Measurements from ENCODE around the gene PRICKLE1. TPM values are rescaled to one million over a fixed set of nuclear protein-coding genes. Genes with fewer than 3 reads are reported as not detected.

Gene PRICKLE1
- polyA plus RNA-seq, 1 experiment, result 36.0 TPM

GRCh38 chr12:42516573-42516972, 73.0 kb downstream of the PRICKLE1 start:
- no peaks in the 10 kb centered on the region; the same call in 1 of the 2 replicates for H3K9me3 ChIP-seq (ENCODE audit: control insufficient read depth, insufficient read depth, low read length)
- no peaks in the 10 kb centered on the region for H3K27me3 ChIP-seq (ENCODE audit: control insufficient read depth, insufficient read depth, low read length)
- DNase-seq (ENCODE audit: low read depth, low spot score), result no peak
- ChIA-PET POLR2A (interaction anchor here (1.1 kb wide), 1 partner anchor 12 kb away, joined by 4 read pairs; no protein-coding TSS in a partner anchor), CTCF (no interaction called here)
- H3K27ac ChIP-seq (ENCODE audit: low read depth, low read length), result no peak overlapping the region
- TF ChIP-seq CTCF (IDR thresholded peaks at IDR 0.05; ENCODE audit: low read depth, low read length), result no peak
- H3K4me3 ChIP-seq (ENCODE audit: low read depth, low read length), result no peak overlapping the region

DNA sequence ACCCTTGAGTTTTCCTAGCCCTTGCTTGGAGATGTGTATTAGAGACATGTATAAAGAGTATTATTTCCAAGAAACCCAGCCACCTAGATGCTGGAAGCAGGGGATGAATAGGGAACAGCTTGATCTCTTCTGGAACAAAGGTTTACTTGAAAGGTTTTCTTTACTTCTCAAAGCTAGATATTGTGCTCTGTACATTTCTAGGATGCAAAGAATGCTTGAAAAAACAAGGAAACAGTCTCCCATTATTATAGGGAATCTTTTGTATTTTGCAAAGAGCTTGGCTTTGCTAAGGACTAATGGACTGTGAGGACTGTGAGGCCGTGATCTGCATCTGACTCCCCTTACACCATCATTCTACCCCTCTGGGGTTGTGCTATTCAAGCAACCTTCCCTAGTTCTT, 77.9 kb downstream of the PRICKLE1 start:
- no peak for DNase-seq (ENCODE audit: low read depth, low spot score)
- no peak overlapping the region for H3K27ac ChIP-seq (ENCODE audit: low read depth, low read length)
- H3K9me3 ChIP-seq (ENCODE audit: control insufficient read depth, insufficient read depth, low read length), result no peaks in the 10 kb centered on the region; the same call in 1 of the 2 replicates
- no peak overlapping the region for H3K4me3 ChIP-seq (ENCODE audit: low read depth, low read length)
- POLR2A ChIA-PET, result interaction anchor here (0.6 kb wide), 1 partner anchor 28 kb away, joined by 7 read pairs; no protein-coding TSS in a partner anchor
- TF ChIP-seq CTCF (IDR thresholded peaks at IDR 0.05; ENCODE audit: low read depth, low read length), result no peak
- no peaks in the 10 kb centered on the region for H3K27me3 ChIP-seq (ENCODE audit: control insufficient read depth, insufficient read depth, low read length)
- CTCF ChIA-PET, result interaction anchor here (1.2 kb wide), 1 partner anchor 33 kb away, joined by 3 read pairs; no protein-coding TSS in a partner anchor

- ChIA-PET POLR2A (no interaction called here), CTCF (no interaction called here)
- DNase-seq (ENCODE audit: low read depth, low spot score), result no peak
- TF ChIP-seq CTCF (IDR thresholded peaks at IDR 0.05; ENCODE audit: low read depth, low read length), result no peak
- Histone ChIP-seq H3K27ac (ENCODE audit: low read depth, low read length) (no peak overlapping the region), H3K4me3 (ENCODE audit: low read depth, low read length) (no peak overlapping the region), H3K9me3 (ENCODE audit: control insufficient read depth, insufficient read depth, low read length) (no peaks in the 10 kb centered on the region), H3K27me3 (ENCODE audit: control insufficient read depth, insufficient read depth, low read length) (no peaks in the 10 kb centered on the region)
These were observed 78.7 kb downstream of the PRICKLE1 start for GRCh38 chr12:42510823-42511222.

DNA sequence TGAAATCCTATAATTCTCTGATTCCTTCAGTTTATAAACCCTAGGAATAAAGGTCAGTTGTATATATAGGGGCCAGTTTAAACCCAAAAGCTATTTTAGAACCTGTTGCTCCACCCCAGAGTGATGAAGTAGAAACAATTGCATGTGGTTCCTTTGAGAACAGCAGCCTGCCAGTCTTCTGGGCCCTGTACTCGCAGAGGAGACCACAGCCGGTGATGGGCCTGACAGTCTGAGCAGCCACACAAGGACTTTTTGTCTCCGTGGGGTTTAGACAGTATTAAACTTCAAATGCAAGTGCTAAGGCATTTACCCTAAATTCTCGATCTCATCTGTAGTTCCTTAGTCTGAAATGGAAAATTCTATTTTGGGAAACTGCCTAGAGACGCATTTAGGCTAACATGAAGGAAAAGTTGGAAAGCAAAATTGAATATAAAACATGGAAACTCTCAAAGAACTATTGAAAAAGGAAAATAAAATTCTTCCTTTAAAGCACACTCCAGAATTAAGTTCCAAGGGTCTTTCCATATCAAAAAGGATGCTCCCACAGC, 80.6 kb downstream of the PRICKLE1 start:
- ChIA-PET POLR2A (no interaction called here), CTCF (no interaction called here)
- no peak overlapping the region for H3K27ac ChIP-seq (ENCODE audit: low read depth, low read length)
- H3K4me3 ChIP-seq (ENCODE audit: low read depth, low read length), result no peak overlapping the region
- DNase-seq (ENCODE audit: low read depth, low spot score), result no peak
- no peaks in the 10 kb centered on the region for H3K9me3 ChIP-seq (ENCODE audit: control insufficient read depth, insufficient read depth, low read length)
- TF ChIP-seq CTCF (IDR thresholded peaks at IDR 0.05; ENCODE audit: low read depth, low read length), result no peak
- no peaks in the 10 kb centered on the region for H3K27me3 ChIP-seq (ENCODE audit: control insufficient read depth, insufficient read depth, low read length)

- POLR2A ChIA-PET, result no interaction called here
- H3K4me3 ChIP-seq (ENCODE audit: low read depth, low read length), result no peak overlapping the region
- no peak for TF ChIP-seq CTCF (IDR thresholded peaks at IDR 0.05; ENCODE audit: low read depth, low read length)
- no peaks in the 10 kb centered on the region for H3K9me3 ChIP-seq (ENCODE audit: control insufficient read depth, insufficient read depth, low read length)
- no peaks in the 10 kb centered on the region for H3K27me3 ChIP-seq (ENCODE audit: control insufficient read depth, insufficient read depth, low read length)
- DNase-seq (ENCODE audit: low read depth, low spot score), result no peak
- CTCF ChIA-PET, result interaction anchor here (1.5 kb wide), 1 partner anchor 25 kb away, joined by 7 read pairs; no protein-coding TSS in a partner anchor
- H3K27ac ChIP-seq (ENCODE audit: low read depth, low read length), result no peak overlapping the region
These were observed 82.0 kb downstream of the PRICKLE1 start for GRCh38 chr12:42507565-42507964.

Measured in AG04450 (cell line).